ENCODE measurements around the gene GPR135.

- no peak for TF ChIP-seq POLR2AphosphoS5 (IDR thresholded peaks at IDR 0.05)
- no peak for TF ChIP-seq POLR2A (IDR thresholded peaks at IDR 0.05)
These were observed 43.9 kb upstream of the GPR135 start for GRCh38 chr14:59509101-59509500.
